Gastroesophageal sphincter (tissue), 4 donors: ENCODE data around the gene KIF27. TPM values are rescaled to one million over a fixed set of nuclear protein-coding genes. Genes with fewer than 3 reads are reported as not detected.
A peak's percentile ranks its signal among the peaks of the same experiment; 100 is the strongest.
"Not testable (repeated sequence)": the region's sequence is repeated elsewhere in the genome, so short reads cannot be mapped to it uniquely, and the experiment has no call there.

Source experiments
- ATAC-seq: fragments of 150-250 bp; one replicate; pipeline ENCODE4 v1.9.1; 2016; ENCODE audit warnings: mild to moderate bottlenecking, moderate library complexity
- H3K27ac ChIP-seq, 4 donors: fragments of 200-600 bp; sonication (generic) in 3 of 4; 1 replicate in 3 of 4; 2 replicates in 1 of 4; pipeline ENCODE4 v1.5.1; 2016 to 2019
- H3K27me3 ChIP-seq: fragments of 200-600 bp; sonication (generic); one replicate; pipeline ENCODE4 v1.5.1; 2019
- H3K36me3 ChIP-seq, 2 donors: fragments of 200-600 bp; sonication (generic); one replicate each; pipeline ENCODE4 v1.5.1; 2019; ENCODE audit warnings: control low read depth in 1 of 2
- H3K4me1 ChIP-seq, 3 donors: fragments of 200-600 bp; sonication (generic); 1 replicate in 2 of 3; 2 replicates in 1 of 3; pipeline ENCODE4 v1.5.1; 2016 to 2019; ENCODE audit warnings: control low read depth in 2 of 3
- H3K4me3 ChIP-seq, 2 donors: fragments of 200-600 bp; sonication (generic); one replicate each; pipeline ENCODE4 v1.5.1; 2019; ENCODE audit warnings: mild to moderate bottlenecking in 1 of 2, moderate library complexity in 1 of 2
- H3K9me3 ChIP-seq, 3 donors: fragments of 200-600 bp; sonication (generic); one replicate each; pipeline ENCODE4 v1.5.1; 2017 to 2019; ENCODE audit warnings: control low read depth in 2 of 3
- CTCF ChIP-seq, 4 experiments: fragments of 200-600 bp in 2 of 4; fragments of 450-650 bp in 2 of 4; sonication (generic) in 1 of 4; IDR thresholded peaks; one replicate each; pipeline ENCODE4 v1.5.1; 2017 to 2019; ENCODE audit warnings: antibody characterized with exemption in 4 of 4, mild to moderate bottlenecking in 2 of 4, moderate library complexity in 2 of 4
- EP300 ChIP-seq: sonication (generic); formaldehyde crosslinking; IDR thresholded peaks from one replicate; pipeline ENCODE4 v1.6.1; 2017; ENCODE audit warnings: antibody characterized with exemption, mild to moderate bottlenecking
- POLR2A ChIP-seq, 2 donors: fragments of 450-650 bp; IDR thresholded peaks; one replicate each; pipeline ENCODE4 v1.6.1; 2017; ENCODE audit warnings: antibody characterized with exemption in 2 of 2, mild to moderate bottlenecking in 2 of 2, moderate library complexity in 1 of 2
- POLR2AphosphoS5 ChIP-seq: sonication (generic); formaldehyde crosslinking; IDR thresholded peaks from one replicate; pipeline ENCODE4 v1.6.1; 2017; ENCODE audit warnings: antibody characterized with exemption
- WGBS, 2 donors: methylation state at CpG; one replicate each; pipeline ENCODE4 v1.1.5; 2018; ENCODE audit warnings: low coverage in 1 of 2; 5-methylcytosine and 5-hydroxymethylcytosine counted together
- total RNA-seq, 4 donors: library from RNA; depleted of rRNA; stranded (reverse); fragments of >200 nt; gene quantifications; one replicate each; pipeline ENCODE4 v1.1.0, GENCODE V29; 2016

Gene KIF27
- total RNA-seq, 4 donors from 2014 or later = 3.9 to 6.9 (median 5.6) TPM

GRCh38 chr9:83912194-83912593, 9.0 kb downstream of the KIF27 start:
- not testable (repeated sequence) for H3K27me3 ChIP-seq, H3K36me3 ChIP-seq, H3K27ac ChIP-seq, H3K4me3 ChIP-seq, ATAC-seq, H3K9me3 ChIP-seq, H3K4me1 ChIP-seq
- 23% methylated on average over 3 of the region's 3 CpGs for WGBS, 2 donors
- TF ChIP-seq CTCF (IDR thresholded peaks at IDR 0.05) = peak; percentile 14 to 49 (median 41)

GRCh38 chr9:83906144-83906543, 15.1 kb downstream of the KIF27 start:
- H3K36me3 ChIP-seq = peaks cover 0 to 11% of the 10 kb centered on the region in 2 donors
- H3K4me1 ChIP-seq = no peaks in the 10 kb centered on the region
- H3K4me3 ChIP-seq = no peak overlapping the region
- no peaks in the 10 kb centered on the region for H3K27me3 ChIP-seq
- H3K9me3 ChIP-seq = no peaks in the 10 kb centered on the region
- no peak overlapping the region for H3K27ac ChIP-seq
- TF ChIP-seq EP300 = no peak
- no peak for TF ChIP-seq POLR2A (IDR thresholded peaks at IDR 0.05)
- TF ChIP-seq CTCF (IDR thresholded peaks at IDR 0.05) = no peak
- TF ChIP-seq POLR2AphosphoS5 = no peak
- ATAC-seq = no peak

- 80 to 86% methylated on average over 5 of the region's 5 CpGs for WGBS, 2 donors
- not testable (repeated sequence) for H3K4me1 ChIP-seq, H3K4me3 ChIP-seq
Measured at GRCh38 chr9:83900615-83901014, 20.6 kb downstream of the KIF27 start.

GRCh38 chr9:83894301-83894700, 26.9 kb downstream of the KIF27 start:
- not testable (repeated sequence) for H3K4me1 ChIP-seq, H3K27ac ChIP-seq, H3K36me3 ChIP-seq, H3K27me3 ChIP-seq, H3K9me3 ChIP-seq, ATAC-seq, H3K4me3 ChIP-seq
- 100% methylated on average over 2 of the region's 2 CpGs; no CpG with 5 or more reads in 1 of the 2 donors for WGBS, 2 donors

More at GRCh38 chr9:83900615-83901014, 20.6 kb downstream of the KIF27 start:
- not testable (repeated sequence) for H3K9me3 ChIP-seq, H3K27me3 ChIP-seq, ATAC-seq, H3K27ac ChIP-seq
- H3K36me3 ChIP-seq = peaks cover 0 to 11% of the 10 kb centered on the region in 2 donors

- WGBS, 2 donors = 92 to 93% methylated on average over 2 of the region's 2 CpGs
- ATAC-seq, H3K27ac ChIP-seq, H3K4me1 ChIP-seq, H3K9me3 ChIP-seq, H3K4me3 ChIP-seq, H3K27me3 ChIP-seq: not testable (repeated sequence)
- H3K36me3 ChIP-seq = peaks cover 0 to 21% of the 10 kb centered on the region in 2 donors
Measured at GRCh38 chr9:83886498-83886897, 34.7 kb downstream of the KIF27 start.

- not testable (repeated sequence) for H3K27ac ChIP-seq, H3K4me3 ChIP-seq, H3K27me3 ChIP-seq, H3K9me3 ChIP-seq, H3K4me1 ChIP-seq
- 51 to 58% methylated on average over 3 of the region's 3 CpGs for WGBS, 2 donors
- H3K36me3 ChIP-seq = peaks cover 0 to 21% of the 10 kb centered on the region in 2 donors
- peak; percentile 41 for TF ChIP-seq POLR2AphosphoS5
- ATAC-seq = peak; percentile 79
Measured at GRCh38 chr9:83885559-83886240, 35.5 kb downstream of the KIF27 start.

- H3K9me3 ChIP-seq, ATAC-seq, H3K27ac ChIP-seq, H3K27me3 ChIP-seq, H3K4me1 ChIP-seq, H3K4me3 ChIP-seq: not testable (repeated sequence)
- H3K36me3 ChIP-seq = peaks cover 0 to 11% of the 10 kb centered on the region in 2 donors
- WGBS, 2 donors = 93 to 96% methylated on average over 2 to 6 of the region's 6 CpGs
Measured at GRCh38 chr9:83881687-83882408, 39.4 kb downstream of the KIF27 start.

GRCh38 chr9:83875559-83875958, 45.7 kb downstream of the KIF27 start:
- H3K27ac ChIP-seq, H3K27me3 ChIP-seq, ATAC-seq, H3K4me3 ChIP-seq, H3K36me3 ChIP-seq, H3K9me3 ChIP-seq, H3K4me1 ChIP-seq: not testable (repeated sequence)
- 78 to 93% methylated on average over 3 of the region's 3 CpGs for WGBS, 2 donors

- not testable (repeated sequence) for H3K27me3 ChIP-seq, H3K27ac ChIP-seq, H3K9me3 ChIP-seq, H3K4me3 ChIP-seq, ATAC-seq, H3K4me1 ChIP-seq
- 90 to 93% methylated on average over 4 to 7 of the region's 8 CpGs for WGBS, 2 donors
- peaks cover 0 to 28% of the 10 kb centered on the region in 2 donors for H3K36me3 ChIP-seq
Measured at GRCh38 chr9:83849895-83850294, 71.3 kb downstream of the KIF27 start.
